Neural cell (in vitro differentiated cells): ENCODE data around the gene RYR1.

Experiments
- EZH2 ChIP-seq: fragments of 200-600, 300-800 bp; shearing (Covaris generic), sonication (generic); IDR thresholded peaks from 2 replicates; pipeline ENCODE4 v1.6.1; 2014; ENCODE audit warnings: antibody characterized with exemption, low read length, borderline replicate concordance, mild to moderate bottlenecking; ENCODE audit not compliant: insufficient read depth, poor library complexity, severe bottlenecking
- POLR2AphosphoS5 ChIP-seq: IDR thresholded peaks from 2 replicates; pipeline ENCODE4 v1.6.1; 2012
- TAF1 ChIP-seq: IDR thresholded peaks from 2 replicates; pipeline ENCODE4 v1.6.1; 2012; ENCODE audit warnings: low read depth
- TF ChIP-seq, protein P1 (sequence below): fragments of 450-650 bp; IDR thresholded peaks from 2 replicates; pipeline ENCODE4 v1.5.1; 2014; ENCODE audit warnings: antibody characterized with exemption, mild to moderate bottlenecking, moderate library complexity; ENCODE audit not compliant: poor library complexity, severe bottlenecking
- TF ChIP-seq, protein P2 (sequence below): IDR thresholded peaks from 2 replicates; pipeline ENCODE4 v1.6.1; 2012; ENCODE audit warnings: borderline replicate concordance

DNA sequence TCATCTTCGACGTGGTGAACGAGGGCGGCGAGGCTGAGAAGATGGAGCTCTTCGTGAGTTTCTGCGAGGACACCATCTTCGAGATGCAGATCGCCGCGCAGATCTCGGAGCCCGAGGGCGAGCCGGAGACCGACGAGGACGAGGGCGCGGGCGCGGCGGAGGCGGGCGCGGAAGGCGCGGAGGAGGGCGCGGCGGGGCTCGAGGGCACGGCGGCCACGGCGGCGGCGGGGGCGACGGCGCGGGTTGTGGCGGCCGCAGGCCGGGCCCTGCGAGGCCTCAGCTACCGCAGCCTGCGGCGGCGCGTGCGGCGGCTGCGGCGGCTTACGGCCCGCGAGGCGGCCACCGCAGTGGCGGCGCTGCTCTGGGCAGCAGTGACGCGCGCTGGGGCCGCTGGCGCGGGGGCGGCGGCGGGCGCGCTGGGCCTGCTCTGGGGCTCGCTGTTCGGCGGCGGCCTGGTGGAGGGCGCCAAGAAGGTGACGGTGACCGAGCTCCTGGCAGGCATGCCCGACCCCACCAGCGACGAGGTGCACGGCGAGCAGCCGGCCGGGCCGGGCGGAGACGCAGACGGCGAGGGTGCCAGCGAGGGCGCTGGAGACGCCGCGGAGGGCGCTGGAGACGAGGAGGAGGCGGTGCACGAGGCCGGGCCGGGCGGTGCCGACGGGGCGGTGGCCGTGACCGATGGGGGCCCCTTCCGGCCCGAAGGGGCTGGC lies 131.6 kb downstream of the RYR1 start:
- TF ChIP-seq EZH2 (no peak), TAF1 (no peak), POLR2AphosphoS5 (no peak)
- TF ChIP-seq, protein P1, sequence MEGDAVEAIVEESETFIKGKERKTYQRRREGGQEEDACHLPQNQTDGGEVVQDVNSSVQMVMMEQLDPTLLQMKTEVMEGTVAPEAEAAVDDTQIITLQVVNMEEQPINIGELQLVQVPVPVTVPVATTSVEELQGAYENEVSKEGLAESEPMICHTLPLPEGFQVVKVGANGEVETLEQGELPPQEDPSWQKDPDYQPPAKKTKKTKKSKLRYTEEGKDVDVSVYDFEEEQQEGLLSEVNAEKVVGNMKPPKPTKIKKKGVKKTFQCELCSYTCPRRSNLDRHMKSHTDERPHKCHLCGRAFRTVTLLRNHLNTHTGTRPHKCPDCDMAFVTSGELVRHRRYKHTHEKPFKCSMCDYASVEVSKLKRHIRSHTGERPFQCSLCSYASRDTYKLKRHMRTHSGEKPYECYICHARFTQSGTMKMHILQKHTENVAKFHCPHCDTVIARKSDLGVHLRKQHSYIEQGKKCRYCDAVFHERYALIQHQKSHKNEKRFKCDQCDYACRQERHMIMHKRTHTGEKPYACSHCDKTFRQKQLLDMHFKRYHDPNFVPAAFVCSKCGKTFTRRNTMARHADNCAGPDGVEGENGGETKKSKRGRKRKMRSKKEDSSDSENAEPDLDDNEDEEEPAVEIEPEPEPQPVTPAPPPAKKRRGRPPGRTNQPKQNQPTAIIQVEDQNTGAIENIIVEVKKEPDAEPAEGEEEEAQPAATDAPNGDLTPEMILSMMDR, result no peak
- TF ChIP-seq, protein P2, sequence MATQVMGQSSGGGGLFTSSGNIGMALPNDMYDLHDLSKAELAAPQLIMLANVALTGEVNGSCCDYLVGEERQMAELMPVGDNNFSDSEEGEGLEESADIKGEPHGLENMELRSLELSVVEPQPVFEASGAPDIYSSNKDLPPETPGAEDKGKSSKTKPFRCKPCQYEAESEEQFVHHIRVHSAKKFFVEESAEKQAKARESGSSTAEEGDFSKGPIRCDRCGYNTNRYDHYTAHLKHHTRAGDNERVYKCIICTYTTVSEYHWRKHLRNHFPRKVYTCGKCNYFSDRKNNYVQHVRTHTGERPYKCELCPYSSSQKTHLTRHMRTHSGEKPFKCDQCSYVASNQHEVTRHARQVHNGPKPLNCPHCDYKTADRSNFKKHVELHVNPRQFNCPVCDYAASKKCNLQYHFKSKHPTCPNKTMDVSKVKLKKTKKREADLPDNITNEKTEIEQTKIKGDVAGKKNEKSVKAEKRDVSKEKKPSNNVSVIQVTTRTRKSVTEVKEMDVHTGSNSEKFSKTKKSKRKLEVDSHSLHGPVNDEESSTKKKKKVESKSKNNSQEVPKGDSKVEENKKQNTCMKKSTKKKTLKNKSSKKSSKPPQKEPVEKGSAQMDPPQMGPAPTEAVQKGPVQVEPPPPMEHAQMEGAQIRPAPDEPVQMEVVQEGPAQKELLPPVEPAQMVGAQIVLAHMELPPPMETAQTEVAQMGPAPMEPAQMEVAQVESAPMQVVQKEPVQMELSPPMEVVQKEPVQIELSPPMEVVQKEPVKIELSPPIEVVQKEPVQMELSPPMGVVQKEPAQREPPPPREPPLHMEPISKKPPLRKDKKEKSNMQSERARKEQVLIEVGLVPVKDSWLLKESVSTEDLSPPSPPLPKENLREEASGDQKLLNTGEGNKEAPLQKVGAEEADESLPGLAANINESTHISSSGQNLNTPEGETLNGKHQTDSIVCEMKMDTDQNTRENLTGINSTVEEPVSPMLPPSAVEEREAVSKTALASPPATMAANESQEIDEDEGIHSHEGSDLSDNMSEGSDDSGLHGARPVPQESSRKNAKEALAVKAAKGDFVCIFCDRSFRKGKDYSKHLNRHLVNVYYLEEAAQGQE, result no peak
